Mucosa of gallbladder (tissue), 1 donor: ENCODE measurements around the gene CSRP1. TPM values are rescaled to one million over a fixed set of nuclear protein-coding genes. Genes with fewer than 3 reads are reported as not detected.
"Not testable (repeated sequence)": the region's sequence is repeated elsewhere in the genome, so short reads cannot be mapped to it uniquely, and the experiment has no call there.

ENCODE experiments used
- DNase-seq: peaks from one replicate; pipeline ENCODE4 v3.0.0-alpha.2; 2020; ENCODE audit warnings: low spot score
- total RNA-seq: library from RNA; stranded (reverse); gene quantifications from one replicate; pipeline ENCODE4 v1.2.1, GENCODE V29; 2021
- donor health status: DM: no; HTN: no; CAD: no.

The CSRP1 gene
- total RNA-seq, 1 donor from 2014 or later: 524 TPM

GRCh38 chr1:201497935-201498509 is 8.9 kb downstream of the CSRP1 start:
- no peak for DNase-seq

- DNase-seq: no peak
Measured at GRCh38 chr1:201496296-201496690, 10.6 kb downstream of the CSRP1 start.

- DNase-seq: peak; percentile 64
Measured at GRCh38 chr1:201495551-201496295, 11.2 kb downstream of the CSRP1 start.

- no peak for DNase-seq
Measured at GRCh38 chr1:201493757-201494617, 12.9 kb downstream of the CSRP1 start.

GRCh38 chr1:201493026-201493656 is 13.8 kb downstream of the CSRP1 start:
- not testable (repeated sequence) for DNase-seq

- DNase-seq: no peak
Measured at GRCh38 chr1:201491896-201492511, 14.9 kb downstream of the CSRP1 start.

- DNase-seq: no peak
Measured at GRCh38 chr1:201490708-201491131, 16.2 kb downstream of the CSRP1 start.

- DNase-seq: no peak
Measured at GRCh38 chr1:201489643-201490261, 17.2 kb downstream of the CSRP1 start.

GRCh38 chr1:201488830-201489589 is 17.9 kb downstream of the CSRP1 start:
- DNase-seq: peak; percentile 74

GRCh38 chr1:201487742-201488141 is 19.2 kb downstream of the CSRP1 start:
- no peak for DNase-seq

- no peak for DNase-seq
Measured at GRCh38 chr1:201486187-201486586, 20.7 kb downstream of the CSRP1 start.

- DNase-seq: no peak
Measured at GRCh38 chr1:201485184-201485774, 21.6 kb downstream of the CSRP1 start.

GRCh38 chr1:201483373-201483949 is 23.5 kb downstream of the CSRP1 start:
- DNase-seq: no peak

- no peak for DNase-seq
Measured at GRCh38 chr1:201482755-201483154, 24.2 kb downstream of the CSRP1 start.

GRCh38 chr1:201481761-201482493 is 25.0 kb downstream of the CSRP1 start:
- DNase-seq: peak; percentile 88

- DNase-seq: no peak
Measured at GRCh38 chr1:201481004-201481380, 25.9 kb downstream of the CSRP1 start.

GRCh38 chr1:201480231-201481003 is 26.5 kb downstream of the CSRP1 start:
- peak; percentile 85 for DNase-seq

GRCh38 chr1:201479201-201479730 is 27.7 kb downstream of the CSRP1 start:
- no peak for DNase-seq
